ENCODE results near the gene TBC1D5.

- TF ChIP-seq POLR2AphosphoS5 (IDR thresholded peaks at IDR 0.05; ENCODE audit: low read depth, low read length), result no peak
- no peak for TF ChIP-seq TAF1 (IDR thresholded peaks at IDR 0.05; ENCODE audit: borderline replicate concordance, insufficient read depth, low read length)
- TF ChIP-seq, protein P1, sequence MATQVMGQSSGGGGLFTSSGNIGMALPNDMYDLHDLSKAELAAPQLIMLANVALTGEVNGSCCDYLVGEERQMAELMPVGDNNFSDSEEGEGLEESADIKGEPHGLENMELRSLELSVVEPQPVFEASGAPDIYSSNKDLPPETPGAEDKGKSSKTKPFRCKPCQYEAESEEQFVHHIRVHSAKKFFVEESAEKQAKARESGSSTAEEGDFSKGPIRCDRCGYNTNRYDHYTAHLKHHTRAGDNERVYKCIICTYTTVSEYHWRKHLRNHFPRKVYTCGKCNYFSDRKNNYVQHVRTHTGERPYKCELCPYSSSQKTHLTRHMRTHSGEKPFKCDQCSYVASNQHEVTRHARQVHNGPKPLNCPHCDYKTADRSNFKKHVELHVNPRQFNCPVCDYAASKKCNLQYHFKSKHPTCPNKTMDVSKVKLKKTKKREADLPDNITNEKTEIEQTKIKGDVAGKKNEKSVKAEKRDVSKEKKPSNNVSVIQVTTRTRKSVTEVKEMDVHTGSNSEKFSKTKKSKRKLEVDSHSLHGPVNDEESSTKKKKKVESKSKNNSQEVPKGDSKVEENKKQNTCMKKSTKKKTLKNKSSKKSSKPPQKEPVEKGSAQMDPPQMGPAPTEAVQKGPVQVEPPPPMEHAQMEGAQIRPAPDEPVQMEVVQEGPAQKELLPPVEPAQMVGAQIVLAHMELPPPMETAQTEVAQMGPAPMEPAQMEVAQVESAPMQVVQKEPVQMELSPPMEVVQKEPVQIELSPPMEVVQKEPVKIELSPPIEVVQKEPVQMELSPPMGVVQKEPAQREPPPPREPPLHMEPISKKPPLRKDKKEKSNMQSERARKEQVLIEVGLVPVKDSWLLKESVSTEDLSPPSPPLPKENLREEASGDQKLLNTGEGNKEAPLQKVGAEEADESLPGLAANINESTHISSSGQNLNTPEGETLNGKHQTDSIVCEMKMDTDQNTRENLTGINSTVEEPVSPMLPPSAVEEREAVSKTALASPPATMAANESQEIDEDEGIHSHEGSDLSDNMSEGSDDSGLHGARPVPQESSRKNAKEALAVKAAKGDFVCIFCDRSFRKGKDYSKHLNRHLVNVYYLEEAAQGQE (IDR thresholded peaks at IDR 0.05; ENCODE audit: insufficient read depth in 1 of 2, low read depth in 2 of 2, low read length in 2 of 2), result no peak
- TF ChIP-seq FOXP2 (optimal IDR thresholded peaks at IDR 0.05; ENCODE audit: borderline replicate concordance, extremely low read depth, extremely low read length, insufficient read depth), result no peak
- TF ChIP-seq SIN3A (IDR thresholded peaks at IDR 0.05; ENCODE audit: borderline replicate concordance, insufficient read depth, low read length), result no peak
Measured at GRCh38 chr3:17260257-17260656, 482.2 kb downstream of the TBC1D5 start.

All from PFSK-1 (cell line).